B cell (primary cell): Measurements from ENCODE around the gene ADCY2.

Experiments used
- EZH2 ChIP-seq: IDR thresholded peaks from 2 replicates; pipeline ENCODE4 v1.6.1; 2012; ENCODE audit warnings: borderline replicate concordance, low read depth, mild to moderate bottlenecking, moderate library complexity, low read length; ENCODE audit not compliant: insufficient read depth, poor library complexity, severe bottlenecking
- TF ChIP-seq, protein P1 (sequence below): fragments of 200-600 bp; IDR thresholded peaks from one replicate; pipeline ENCODE4 v1.8.0; 2022; ENCODE audit warnings: antibody characterized with exemption, mild to moderate bottlenecking

DNA sequence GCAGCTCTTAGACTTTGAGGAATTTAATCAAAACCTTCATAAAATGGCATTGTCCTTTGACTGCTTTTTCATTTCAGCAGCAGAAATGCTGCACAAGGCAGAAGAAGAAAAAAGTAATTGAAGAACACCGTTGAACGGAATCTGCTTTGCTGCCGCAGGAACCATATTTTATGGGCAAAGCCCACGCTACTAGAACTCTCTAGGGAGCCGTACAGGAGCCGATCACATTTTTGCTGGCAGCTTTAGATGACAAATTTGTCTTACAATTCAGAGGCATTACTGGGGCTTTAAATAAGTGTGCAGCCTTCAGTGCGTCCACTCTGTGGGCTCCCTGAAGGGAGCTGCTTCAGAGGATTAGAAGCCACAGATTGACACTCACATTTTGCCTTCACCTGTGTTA lies 449.6 kb downstream of the ADCY2 start:
- TF ChIP-seq, protein P1, sequence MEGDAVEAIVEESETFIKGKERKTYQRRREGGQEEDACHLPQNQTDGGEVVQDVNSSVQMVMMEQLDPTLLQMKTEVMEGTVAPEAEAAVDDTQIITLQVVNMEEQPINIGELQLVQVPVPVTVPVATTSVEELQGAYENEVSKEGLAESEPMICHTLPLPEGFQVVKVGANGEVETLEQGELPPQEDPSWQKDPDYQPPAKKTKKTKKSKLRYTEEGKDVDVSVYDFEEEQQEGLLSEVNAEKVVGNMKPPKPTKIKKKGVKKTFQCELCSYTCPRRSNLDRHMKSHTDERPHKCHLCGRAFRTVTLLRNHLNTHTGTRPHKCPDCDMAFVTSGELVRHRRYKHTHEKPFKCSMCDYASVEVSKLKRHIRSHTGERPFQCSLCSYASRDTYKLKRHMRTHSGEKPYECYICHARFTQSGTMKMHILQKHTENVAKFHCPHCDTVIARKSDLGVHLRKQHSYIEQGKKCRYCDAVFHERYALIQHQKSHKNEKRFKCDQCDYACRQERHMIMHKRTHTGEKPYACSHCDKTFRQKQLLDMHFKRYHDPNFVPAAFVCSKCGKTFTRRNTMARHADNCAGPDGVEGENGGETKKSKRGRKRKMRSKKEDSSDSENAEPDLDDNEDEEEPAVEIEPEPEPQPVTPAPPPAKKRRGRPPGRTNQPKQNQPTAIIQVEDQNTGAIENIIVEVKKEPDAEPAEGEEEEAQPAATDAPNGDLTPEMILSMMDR: no peak
- TF ChIP-seq EZH2: no peak
